Measurements from ENCODE around the gene ZNF639.

- no peak for TF ChIP-seq EZH2phosphoT487 (IDR thresholded peaks at IDR 0.05; ENCODE audit: unreplicated experiment)
- TF ChIP-seq CTCF (conservative IDR thresholded peaks at IDR 0.05; ENCODE audit: low read depth in 2 of 2), result no peak
- TF ChIP-seq EZH2 (IDR thresholded peaks at IDR 0.05; ENCODE audit: low read depth, unreplicated experiment), result no peak
These were observed 40.5 kb downstream of the ZNF639 start for GRCh38 chr3:179363332-179363731.

Data from GM23338 (cell line).